Glomerular visceral epithelial cell (primary cell): ENCODE results near the gene OCEL1.
"Not testable (repeated sequence)": the region's sequence is repeated elsewhere in the genome, so short reads cannot be mapped to it uniquely, and the experiment has no call there.

Experiments used
- DNase-seq: peaks from one replicate; pipeline ENCODE4 v3.0.0-alpha.2; 2016; ENCODE audit errors: extremely low spot score

The OCEL1 gene, protein sequence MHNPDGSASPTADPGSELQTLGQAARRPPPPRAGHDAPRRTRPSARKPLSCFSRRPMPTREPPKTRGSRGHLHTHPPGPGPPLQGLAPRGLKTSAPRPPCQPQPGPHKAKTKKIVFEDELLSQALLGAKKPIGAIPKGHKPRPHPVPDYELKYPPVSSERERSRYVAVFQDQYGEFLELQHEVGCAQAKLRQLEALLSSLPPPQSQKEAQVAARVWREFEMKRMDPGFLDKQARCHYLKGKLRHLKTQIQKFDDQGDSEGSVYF

DNA sequence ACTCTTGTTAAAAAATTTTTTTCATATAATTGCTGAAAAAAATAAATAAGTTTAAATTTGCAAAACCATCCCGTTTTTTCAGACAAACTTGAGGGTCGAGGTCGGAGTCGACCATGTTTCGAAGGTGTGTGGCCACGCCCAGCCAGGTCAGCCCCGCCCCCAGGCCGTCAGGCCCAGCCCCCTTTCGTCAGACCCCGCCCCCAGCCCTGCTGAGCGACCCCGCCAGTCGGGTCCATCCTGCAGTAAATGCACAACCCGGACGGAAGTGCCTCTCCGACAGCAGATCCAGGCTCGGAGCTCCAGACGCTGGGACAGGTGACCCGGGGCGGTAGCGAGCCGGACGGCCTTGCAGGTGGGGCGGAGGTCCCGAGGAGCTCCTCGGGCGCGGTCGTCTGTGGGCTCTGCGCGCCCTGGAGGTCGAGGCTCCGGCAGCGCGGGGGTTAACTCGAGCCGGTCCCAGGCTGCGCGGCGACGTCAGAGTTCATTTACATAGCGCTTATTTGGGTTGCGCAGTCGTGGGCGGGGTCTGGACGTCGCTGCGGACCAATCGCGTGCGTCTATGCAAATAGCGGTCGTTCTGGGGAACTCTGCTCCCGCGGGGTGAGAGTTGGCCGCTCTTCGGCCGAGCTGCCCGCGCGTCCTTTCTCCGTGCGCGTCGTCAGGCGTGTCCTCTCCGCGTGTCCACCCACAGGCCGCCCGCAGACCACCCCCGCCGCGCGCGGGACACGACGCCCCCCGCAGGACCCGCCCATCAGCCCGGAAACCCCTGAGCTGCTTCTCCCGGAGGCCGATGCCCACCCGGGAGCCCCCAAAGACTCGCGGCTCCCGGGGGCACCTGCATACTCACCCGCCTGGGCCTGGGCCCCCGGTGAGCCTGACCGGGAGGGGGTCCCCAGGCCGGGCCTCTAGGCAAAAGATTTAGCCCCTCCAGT, at the start of gene OCEL1:
Gene OCEL1, plus strand, starts transcription at position 225 of the 932 bp plus-strand sequence. Its CDS starts 22 bp downstream, at position 247.
- DNase-seq: peak; percentile 99

DNA sequence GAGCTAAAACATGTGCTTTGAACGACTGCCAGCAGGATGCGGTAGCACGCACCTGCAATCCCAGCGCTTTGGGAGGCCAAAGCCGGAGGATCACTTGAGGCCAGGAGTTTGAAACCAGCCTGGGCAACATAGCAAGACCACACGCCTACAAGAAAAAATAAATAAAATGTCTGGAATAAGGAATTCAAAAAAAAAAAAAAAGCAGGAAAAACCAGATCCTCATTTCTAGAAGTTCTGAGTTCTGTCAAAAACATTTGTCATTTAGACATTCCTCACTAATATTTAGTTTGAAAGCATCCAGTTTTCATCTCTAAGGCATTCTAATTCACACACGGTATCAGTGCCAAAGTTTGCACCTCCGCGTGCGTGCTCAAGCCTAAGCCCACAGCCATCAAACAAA, 47.7 kb upstream of the OCEL1 start:
- DNase-seq: no peak

DNA sequence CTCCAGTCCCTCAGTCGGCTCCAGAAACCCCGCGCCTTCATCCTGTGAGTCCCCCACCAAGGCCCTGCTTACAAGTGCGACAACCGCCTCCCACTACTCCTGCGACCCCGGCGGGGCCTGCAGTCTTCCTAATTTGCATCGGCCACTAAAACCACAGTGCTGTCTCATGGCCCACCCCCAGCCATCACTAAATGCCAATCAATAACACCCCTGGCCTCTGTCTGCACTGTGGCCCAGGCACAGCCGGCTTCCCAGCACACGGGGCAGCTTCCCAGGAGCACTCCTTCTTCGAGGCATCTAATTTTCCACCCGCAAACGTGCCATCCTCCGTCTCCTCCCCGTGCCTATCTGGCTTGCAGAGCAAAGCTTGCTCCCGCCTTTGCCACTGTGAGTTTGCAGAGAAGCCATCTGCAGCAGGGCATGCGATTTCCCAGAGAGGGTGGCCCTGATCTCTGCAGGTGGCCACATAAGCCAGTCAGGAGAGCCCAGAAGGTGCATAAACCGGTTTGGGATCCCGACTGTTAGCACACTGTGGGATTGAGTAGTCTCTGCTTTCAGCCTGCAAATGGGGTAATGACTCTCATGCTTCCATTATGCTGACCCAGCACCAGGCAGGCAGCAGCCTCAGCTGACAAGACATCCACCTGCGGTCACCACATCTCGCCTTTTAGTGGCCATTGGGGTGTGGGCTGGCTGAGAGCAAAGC, 44.9 kb upstream of the OCEL1 start:
- DNase-seq: no peak

DNA sequence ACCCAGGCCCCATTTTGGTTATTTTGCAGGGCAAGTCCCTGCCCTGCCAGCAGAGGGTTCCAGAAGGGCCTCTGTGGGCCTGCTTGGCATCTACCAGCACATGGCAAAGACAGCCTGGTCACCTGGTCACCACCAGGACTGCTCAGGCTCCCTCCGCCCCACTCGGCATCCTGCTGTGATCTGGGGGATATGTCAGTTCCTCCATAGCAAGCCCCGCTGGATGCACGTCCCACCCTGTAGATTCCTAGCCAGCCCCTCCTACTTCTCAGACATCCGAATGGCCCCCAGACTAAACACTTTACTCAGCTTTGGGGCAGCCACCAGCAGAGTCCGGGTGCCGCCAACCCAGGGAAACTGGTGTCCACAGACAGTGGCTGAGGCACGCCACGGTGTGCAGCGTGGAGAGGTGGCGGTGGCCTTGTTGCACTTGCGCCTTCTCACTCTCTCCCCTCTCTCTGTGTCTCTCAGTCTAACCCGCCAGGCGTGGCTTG, 42.7 kb upstream of the OCEL1 start:
- DNase-seq: no peak

DNA sequence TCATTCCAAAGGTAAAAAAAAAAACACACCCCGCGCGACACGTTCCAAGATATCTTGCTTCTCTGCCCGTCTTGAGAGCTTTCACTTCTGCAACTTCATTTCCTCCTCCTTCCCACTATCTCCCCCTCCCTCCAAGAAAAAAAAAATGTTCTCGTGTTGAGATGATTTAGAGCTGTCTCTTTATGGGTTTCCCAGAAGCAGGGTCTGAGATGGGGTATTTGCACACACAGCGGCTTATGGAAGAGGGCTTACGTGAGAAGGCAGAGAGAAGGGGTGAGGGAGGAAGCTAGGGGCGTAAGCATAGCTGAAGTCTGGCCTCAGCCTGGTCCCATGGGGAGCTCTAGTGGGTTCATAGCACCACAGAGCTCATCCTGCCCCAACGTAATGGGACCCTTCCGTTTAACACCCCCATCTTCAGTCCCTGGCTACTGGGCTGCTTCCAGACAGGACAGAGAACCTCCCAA, 42.1 kb upstream of the OCEL1 start:
- no peak for DNase-seq

DNA sequence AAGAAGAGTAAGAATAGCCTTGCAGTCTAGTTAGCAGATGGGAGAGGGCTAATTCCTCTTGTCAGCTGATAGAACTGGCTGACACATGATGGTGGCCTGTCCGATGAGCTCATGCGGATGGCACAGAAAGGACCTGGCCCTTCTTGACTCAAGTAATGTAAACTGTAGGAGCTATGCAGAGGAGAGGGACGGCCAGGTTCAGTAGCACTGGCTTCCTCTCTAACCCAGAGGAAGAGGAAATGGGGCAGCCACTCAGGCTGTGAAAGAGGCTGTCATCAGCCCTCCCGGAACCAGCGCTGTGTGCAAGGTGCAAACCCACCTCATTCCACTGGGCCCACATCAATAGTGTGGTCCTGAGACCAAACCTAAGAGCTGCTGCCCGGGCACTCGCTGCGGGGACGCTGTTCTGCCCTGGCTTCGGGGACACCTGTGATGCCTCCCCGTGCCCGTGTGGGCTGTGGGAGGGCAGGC, 41.6 kb upstream of the OCEL1 start:
- DNase-seq: no peak

DNA sequence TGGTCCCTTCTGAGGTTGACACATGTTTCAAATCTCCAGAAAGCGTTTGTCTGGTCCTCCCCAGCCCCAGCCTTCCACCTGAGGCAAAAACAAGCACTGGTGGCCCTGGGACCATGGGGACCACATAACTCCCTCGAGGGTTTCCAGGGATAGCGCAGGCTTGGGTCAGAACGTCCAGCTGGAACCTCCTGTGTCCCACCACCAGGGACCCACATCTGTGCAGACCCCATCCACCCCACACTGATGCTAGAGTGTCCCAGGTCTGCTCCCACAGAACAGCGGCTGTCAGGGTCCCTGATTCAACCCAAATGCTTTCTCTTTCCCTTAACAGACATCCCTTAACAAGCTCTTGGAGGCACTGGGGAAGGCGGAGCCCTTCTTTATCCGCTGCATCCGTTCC, 40.4 kb upstream of the OCEL1 start:
- no peak for DNase-seq

DNA sequence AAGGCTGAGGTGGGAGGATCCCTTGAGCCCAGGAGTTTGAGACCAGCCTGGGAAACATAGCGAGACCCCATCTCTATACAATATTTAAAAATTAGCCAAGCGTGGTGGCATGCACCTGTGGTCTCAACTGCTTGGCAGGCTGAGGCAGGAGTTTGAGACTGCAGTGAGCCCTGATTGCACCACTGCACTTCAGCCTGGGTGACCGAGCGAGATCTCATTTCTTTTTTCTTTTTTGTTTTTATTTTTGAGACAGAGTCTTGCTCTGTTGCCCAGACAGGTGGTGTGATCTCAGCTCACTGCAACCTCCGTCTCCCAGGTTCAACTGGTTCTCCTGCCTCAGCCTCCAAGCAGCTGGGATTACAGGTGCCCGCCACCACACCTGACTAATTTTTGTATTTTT, 34.3 kb upstream of the OCEL1 start:
- not testable (repeated sequence) for DNase-seq

DNA sequence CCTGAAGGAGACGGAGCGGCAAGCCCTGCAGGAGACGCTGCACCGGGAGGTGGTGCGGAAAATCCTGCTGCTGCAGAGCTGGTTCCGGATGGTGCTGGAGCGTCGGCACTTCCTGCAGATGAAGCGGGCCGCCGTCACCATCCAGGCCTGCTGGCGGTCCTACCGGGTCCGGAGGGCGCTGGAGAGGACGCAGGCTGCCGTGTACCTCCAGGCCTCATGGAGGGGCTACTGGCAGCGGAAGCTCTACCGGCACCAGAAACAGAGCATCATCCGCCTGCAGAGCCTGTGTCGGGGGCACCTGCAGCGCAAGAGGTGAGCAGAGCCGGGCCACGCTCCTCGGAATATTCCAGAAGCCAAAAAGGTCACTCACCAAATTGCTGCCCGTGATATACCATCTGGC, 33.3 kb upstream of the OCEL1 start:
- no peak for DNase-seq

DNA sequence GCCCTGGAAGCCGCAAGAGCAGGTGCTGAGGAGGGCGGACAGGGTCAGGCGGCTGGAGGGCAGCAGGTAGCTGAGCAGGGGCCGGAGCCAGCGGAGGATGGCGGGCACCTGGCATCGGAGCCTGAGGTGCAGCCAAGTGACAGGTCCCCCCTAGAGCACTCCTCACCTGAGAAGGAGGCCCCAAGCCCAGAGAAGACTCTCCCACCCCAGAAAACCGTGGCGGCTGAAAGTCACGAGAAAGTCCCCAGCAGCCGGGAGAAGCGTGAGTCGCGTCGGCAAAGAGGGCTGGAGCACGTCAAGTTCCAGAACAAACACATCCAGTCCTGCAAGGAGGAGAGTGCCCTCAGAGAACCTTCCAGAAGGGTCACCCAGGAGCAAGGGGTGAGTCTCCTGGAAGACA, 31.4 kb upstream of the OCEL1 start:
- DNase-seq: no peak

DNA sequence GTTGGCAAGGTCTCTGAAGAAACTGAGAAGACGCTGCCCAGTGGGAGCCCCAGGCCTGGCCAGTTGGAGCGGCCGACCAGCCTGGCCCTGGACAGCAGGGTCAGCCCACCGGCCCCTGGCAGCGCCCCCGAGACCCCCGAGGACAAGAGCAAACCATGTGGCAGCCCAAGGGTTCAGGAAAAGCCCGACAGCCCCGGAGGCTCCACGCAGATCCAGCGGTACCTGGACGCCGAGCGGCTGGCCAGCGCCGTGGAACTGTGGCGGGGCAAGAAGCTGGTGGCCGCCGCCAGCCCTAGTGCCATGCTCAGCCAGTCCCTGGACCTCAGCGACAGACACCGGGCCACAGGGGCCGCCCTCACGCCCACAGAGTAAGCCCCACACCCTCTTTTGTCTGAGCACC, 30.9 kb upstream of the OCEL1 start:
- no peak for DNase-seq

DNA sequence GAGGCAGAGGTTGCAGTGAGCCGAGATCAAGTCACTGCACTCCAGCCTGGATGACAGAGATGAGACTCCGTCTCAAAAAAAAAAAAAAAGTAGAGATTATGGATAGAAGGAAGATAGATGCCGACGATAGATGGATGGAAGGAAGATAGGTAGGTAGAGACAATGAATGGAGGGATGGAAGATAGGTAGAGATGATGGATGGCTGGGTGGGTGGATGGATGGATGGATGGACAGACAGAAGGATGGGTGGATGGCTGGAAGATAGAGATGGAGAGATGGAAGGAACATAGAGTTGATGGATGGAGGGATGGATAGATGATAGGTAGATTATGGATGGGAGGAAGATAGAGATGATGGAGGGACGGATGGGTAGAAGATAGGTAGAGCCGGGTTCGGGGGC, 29.4 kb upstream of the OCEL1 start:
- no peak for DNase-seq

DNA sequence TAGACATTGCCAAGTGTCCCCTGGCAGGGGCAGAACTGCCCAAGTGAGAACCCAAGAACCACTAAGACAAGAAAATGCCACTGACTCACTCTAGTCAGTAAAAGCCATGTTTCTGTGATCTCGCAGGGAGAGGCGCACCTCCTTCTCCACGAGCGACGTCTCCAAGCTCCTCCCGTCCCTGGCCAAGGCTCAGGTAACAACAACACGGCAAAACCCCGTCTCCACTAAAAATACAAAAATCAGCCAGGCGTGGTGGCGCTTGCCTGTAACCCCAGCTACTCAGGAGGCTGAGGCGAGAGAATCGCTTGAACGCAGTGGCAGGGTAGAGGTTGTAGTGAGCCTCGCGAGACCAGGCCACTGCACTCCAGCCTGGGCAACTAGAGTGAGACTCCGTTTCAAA, 28.4 kb upstream of the OCEL1 start:
- DNase-seq: no peak

DNA sequence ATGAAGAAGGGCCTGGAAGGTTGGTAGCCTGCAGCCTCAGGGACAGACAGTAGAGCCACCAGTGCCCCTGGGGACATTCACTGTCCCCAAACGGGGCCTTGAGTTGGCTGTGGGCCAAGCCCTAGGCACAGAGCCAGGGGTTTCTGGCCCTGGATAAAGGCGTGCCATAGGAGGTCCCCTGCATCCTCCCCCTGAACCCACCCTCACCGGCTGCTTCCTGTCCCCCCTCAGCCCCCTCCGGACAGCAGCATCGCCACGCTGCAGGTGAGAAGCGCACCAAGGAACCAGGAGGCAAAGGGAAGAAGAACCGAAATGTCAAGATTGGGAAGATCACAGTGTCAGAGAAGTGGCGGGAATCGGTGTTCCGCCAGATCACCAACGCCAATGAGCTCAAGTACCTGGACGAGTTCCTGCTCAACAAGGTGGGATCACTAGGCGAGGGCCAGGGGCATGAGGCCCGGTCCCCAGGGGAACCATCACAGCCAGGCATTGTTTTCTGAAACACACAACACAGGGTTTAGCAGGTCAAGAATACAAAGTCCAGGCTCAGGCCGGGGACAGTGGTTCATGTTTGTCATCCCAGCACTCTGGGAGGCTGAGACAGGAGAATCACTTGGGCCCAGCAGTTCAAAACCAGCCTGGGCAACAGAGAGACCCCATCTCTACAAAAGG, 25.5 kb upstream of the OCEL1 start:
- no peak for DNase-seq

DNA sequence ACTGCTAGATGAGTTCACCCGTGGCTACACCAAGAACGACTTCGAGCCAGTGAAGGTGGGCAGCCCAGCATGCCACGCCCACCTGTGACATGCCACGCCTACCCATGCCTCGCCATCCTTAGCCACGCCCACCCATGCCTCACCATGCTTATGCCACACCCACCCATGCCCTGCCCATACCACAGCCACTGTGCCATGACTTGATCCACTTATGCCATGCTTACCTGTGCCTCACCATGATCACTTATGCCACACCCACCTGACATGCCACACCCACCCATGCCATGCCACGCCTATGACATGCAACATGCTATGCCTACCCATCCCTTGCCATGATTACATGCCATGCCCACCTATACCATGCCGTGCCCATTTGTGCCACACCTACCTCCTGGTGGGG, 23.8 kb upstream of the OCEL1 start:
- no peak for DNase-seq

DNA sequence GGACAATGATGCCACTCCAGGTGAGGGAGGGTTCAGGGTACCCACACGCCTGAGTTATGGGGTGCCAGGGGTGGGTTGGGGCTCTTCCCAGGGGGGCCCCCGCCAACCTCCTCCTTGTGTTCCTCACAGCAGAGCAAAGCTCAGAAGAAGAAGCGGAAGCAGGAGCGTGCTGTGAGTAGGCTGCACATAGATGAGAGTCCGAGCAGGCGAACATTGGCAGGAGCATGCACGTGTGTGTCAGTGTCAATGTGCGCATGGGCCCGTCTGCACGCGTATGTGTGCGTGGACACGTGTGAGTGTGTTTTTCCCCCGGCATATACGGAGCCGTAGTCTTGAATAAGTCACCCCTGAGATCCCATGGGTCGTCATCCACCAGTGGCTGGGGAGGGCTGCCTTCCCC, 23.3 kb upstream of the OCEL1 start:
- no peak for DNase-seq

DNA sequence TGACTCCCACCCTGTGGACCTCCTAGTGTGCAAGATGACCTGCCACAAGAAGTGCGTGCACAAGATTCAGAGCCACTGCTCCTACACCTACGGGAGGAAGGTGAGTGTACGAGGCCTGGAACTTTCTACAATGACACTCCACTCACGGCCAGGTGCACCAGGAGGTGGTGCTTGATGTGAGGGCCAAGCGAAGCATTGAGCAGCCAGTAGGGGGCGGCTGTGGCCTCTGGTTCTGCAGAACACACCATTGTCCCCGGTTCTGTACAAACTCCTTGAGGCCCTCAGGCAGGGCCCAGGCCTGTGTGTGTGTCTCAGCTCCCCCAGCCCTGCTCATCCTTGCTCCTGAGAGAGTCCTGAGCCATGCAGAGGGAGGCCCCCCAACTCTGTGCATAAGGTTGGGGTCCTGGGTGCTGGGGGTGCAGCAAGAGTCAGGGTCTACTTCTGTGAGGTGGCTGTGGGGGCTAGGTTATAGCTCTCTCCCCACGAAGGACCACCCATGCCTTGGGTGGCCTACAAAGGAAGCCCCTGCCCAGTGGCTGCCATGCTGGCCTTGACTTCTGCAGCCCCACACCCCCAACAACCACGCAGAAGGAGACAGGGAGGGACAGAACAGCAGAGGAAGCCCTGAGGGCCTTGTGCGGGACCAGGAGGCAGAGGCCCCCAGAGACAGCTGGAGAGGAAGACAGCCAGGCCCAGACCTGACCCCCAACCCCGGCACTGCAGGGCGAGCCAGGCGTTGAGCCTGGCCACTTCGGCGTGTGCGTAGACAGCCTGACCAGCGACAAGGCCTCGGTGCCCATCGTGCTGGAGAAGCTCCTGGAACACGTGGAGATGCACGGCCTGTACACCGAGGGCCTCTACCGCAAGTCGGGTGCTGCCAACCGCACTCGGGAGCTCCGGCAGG, 20.5 kb upstream of the OCEL1 start:
- DNase-seq: peak; percentile 41

DNA sequence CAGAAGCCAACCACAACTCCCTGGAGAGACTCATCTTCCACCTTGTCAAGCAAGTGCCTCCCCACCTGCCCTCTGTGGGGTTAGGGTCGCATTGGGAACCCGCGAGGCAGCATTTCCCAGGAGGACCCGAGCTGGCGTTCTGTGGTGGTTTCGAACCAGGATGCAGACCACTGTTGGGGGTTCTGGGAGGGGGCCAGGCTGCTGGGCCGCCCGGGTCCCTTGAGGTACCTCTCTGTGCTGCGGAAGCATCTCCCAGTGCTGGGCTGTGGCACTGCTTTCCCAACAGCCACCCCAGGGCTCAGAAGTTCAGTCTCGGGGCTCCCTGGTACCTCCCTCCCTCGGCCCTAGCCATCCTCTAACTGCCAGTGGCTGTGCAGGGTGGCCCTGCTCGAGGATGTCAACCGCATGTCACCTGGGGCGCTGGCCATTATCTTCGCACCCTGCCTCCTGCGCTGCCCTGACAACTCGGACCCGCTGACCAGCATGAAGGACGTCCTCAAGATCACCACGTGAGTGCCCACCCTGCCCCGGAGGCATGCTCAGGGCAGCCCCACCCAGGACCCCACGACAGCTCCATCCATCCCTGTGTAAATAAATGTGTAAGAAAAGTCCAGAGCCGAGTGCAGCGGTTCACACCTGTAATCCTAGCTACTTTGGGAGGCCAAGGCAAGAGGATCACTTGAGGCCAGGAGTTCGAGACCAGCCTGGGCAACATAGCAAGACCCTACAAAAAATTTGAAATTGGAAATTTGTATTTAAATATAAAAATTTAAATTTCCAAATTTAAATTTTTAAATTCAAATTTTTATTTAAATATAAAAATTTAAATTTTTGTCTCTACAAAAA, 19.1 kb upstream of the OCEL1 start:
- DNase-seq: no peak
